Glomerular endothelial cell (primary cell): ENCODE data around the gene ISL1. TPM values are rescaled to one million over a fixed set of nuclear protein-coding genes. Genes with fewer than 3 reads are reported as not detected.

ENCODE experiments used
- DNase-seq: peaks from one replicate; pipeline ENCODE4 v3.0.0-alpha.2; 2011; ENCODE audit warnings: low read depth, low spot score; ENCODE audit errors: extremely low read depth
- total RNA-seq: library from RNA; depleted of rRNA; stranded (reverse); fragments of >200 nt; gene quantifications from 2 replicates; pipeline ENCODE4 v1.2.3, GENCODE V29; 2015

The ISL1 gene
- total RNA-seq, 1 donor from 2014 or later = not detected

GRCh38 chr5:51386916-51387883, 4.0 kb downstream of the ISL1 start:
- no peak for DNase-seq

DNA sequence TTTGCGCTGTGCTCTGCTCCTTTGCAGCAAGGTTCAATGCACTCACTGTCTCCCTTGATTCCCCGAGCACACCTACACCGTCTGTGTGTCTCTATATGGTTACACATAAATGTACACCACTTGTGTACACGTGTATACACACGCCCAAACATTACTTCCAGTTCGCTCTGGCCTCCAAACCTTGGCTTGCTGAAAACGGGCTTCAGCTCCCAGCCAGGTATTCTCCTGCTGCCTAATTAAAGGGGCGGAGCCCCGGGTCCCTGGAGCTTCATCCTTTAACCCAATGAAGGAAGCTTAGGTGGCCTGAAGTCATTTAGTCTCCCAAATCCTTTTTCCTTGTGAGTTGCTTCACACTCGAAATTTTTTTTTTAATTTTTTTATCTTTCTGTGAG, 4.6 kb downstream of the ISL1 start:
- DNase-seq = no peak

DNA sequence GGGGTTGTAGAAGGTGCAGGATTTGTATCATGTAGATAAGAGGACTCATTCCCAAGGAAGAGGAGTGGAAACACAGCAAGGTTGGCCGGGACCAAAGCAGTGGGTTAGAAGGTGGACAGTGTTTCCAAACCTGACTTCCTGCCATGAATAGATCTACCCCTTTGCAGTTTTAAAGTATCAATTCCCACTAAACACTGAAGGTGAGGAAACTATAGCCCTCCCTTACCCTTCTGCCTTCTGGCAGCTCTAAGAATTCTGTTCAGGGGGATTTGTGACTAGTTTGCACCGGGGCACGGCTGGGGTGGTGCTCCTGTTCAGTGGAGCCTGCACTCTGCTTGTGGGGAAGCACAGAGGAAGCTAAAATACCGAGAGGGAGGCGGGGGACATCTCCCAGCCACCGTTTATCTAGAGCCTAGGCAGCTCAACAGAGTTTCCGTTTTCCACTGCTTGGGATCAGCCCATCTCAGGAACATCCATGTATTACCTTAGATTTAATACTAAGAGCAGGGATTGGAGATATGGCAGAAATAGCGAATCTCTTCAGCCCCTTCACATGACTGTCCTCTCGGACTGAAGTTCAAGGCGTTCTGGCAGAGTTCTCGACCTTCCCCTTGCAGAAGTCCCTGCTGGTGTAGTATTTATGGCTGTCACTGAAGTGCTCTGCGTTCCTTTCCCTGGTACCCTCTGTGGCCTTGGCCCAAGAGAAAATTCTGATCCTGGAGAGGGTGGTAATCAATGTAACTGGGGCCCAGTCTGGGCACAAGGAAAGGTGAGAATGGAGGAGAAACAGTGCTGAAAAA, 5.4 kb downstream of the ISL1 start:
- DNase-seq = no peak

DNA sequence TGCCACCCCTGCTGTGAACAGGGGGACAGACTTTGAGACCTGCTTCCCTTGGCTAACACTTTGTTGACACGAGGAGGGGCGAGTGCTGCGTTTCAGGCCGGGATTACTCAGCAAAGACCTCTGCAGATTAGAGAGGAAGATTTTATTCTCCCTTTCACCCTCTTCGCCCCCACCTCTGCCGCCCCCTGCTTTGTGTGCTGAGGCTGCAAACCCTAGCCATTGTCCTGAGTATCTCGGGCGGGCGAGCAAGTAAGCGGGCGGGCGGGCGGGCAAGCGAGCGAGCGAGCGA, 6.0 kb downstream of the ISL1 start:
- no peak for DNase-seq

DNA sequence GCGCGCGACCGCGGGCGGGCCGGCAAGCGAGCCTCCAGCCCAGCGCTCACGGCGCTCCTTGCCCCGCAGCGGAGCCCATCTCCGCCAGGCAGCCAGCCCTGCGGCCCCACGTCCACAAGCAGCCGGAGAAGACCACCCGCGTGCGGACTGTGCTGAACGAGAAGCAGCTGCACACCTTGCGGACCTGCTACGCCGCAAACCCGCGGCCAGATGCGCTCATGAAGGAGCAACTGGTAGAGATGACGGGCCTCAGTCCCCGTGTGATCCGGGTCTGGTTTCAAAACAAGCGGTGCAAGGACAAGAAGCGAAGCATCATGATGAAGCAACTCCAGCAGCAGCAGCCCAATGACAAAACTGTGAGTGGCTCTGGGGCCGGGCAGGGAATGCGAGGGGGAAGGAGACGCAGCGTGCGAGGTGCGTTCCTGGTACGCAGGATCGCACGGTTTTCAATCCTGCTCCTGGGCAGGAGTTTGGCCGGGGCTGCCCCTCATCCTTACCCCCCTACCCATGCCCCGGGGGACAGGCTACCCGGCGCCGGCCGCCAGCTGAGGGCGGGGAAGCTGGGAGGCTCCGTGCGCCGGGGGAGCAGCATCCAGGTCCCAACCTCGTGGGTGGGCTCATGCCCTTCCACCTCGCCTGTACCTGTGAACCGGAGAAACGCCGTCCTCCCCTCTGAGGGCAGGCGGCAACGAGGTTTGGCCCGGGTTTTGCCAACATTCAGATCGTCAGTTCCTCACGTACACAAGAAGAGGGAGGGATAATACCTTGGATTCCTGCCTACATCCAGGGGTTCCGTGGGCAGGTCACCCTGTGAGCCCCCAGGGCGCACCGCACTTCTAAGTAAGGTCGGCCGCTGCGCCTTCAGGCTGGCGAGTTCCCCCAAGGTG, 6.6 kb downstream of the ISL1 start:
- DNase-seq = no peak

- no peak for DNase-seq
These were observed 7.9 kb downstream of the ISL1 start for GRCh38 chr5:51391175-51391574.

DNA sequence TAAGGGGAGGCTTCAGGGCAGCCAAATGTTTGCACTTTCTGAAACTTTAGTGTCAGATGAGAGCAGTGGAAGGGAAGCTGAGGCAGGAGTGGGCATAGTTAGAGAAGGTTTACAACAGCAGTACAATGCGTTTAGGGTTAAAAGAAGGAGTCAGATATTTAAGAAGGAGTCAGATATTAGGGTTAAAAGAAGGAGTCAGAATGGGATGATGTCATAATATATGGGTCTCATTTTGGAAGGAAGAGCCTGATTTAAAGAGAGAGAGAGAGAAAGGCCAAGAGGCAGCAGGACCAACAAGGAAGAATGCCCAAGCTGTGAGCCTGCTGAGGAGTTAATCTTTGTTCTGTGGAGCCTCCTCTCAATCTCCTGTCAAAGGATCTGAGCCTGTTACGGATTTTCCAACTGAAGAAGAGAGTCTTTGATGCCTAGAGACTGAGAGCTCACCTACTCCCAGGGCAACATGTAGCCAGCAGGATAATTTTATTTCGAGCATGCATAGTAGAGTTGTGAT, 9.5 kb downstream of the ISL1 start:
- DNase-seq = no peak

DNA sequence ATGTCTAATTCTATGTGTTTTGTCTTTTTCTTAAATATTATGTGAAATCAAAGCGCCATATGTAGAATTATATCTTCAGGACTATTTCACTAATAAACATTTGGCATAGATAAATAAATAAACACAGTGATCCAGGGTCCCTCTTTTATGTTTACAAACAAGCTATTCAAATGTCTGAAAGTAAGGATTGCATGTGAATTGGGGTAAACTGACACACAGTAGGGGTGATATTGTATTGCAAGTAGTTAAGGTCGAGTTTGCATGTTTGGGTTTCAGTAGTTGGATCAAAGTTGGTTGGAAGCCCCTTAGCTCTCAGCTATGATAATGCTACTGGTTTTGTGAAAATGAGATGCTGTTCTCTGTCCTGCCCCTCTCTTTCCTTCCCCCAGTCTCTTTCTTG, 11.4 kb downstream of the ISL1 start:
- DNase-seq = no peak

DNA sequence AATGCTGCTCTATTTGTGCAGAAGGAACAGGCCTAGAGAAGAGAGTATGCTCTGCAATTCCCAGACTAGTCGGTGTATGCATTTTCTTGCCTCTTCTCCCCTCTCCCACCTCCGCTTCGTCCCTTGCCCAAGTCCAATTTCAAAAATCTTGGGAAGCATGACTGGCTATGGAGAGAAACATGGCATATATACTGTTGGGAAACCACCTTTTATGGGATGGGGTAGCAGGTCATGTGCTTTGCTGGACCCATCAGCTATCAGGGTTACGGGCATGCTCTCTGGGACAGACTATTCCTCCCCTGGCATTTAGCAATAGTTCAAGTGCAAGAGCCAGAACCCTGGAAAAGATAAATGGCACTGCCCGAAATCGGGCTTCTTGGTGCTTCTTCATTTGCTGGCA, 12.0 kb downstream of the ISL1 start:
- no peak for DNase-seq

DNA sequence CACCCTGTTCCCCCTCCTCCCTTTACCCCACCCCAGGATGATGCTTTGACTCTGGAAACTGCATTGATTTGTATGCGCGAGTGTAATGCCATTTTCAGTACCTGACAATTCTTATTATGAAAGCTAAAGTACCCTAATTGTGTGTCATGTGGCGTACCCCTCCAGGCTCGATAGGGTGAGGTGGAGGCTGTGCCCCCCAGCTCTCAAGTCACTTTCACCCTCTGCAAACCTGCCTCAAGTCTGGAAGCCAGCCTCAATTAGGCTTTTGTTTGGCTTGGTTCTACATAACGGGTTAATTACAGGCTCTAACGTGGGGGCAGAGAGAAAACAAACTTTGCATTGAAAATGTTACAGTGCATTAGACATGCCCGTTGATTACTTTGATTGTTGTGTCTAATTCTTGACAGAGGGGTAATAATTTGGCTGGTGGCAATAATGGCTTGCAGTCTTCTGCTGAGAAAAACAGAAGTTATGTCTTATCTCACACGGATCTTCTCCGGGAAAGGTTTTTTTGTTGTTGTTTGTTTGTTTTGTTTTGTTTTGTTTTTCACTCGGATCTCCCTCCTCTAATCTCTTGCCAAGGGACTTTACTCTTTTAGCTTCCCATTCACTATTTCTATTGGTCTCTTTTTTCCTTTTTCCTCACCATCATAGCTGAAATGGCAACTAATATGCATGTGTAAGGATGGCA, 12.6 kb downstream of the ISL1 start:
- DNase-seq = no peak

DNA sequence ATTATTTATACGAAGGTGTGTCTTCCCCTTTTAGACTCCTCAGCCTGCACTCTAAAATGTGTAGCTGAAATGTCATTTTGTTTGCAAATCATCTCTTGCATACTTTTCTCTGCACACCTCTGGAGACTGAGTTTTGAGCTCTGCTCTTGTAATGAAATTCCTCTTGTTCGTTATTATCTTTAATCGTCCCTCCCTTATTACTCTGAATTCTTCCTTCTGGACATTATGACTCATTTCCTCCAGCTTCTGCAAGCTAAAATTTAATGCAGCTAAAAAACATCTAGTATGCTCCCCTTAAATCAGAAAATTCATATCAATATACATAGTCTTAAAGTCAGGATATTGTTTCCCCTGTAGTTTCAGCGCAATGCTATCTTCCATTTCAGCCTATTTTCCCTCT, 13.5 kb downstream of the ISL1 start:
- DNase-seq = no peak

DNA sequence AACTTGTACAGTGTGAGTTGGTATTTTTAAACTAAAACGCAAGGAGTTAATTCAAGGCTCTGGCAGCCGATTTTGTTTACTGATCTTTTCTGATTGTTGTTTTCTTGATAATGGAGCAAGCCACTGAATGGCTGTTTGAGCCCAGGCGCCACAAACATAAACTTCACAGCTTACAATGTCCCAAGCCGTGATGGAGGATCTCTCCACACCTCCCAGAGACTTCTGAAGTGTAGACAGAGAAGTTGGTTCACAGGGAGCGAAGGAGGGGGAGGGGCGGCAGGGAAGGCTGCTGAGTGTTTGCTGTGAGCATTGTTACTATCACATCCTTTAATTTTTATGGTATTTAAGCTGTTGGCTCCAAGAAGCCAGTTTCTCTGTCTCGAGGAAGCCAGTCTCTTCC, 14.7 kb downstream of the ISL1 start:
- no peak for DNase-seq

DNA sequence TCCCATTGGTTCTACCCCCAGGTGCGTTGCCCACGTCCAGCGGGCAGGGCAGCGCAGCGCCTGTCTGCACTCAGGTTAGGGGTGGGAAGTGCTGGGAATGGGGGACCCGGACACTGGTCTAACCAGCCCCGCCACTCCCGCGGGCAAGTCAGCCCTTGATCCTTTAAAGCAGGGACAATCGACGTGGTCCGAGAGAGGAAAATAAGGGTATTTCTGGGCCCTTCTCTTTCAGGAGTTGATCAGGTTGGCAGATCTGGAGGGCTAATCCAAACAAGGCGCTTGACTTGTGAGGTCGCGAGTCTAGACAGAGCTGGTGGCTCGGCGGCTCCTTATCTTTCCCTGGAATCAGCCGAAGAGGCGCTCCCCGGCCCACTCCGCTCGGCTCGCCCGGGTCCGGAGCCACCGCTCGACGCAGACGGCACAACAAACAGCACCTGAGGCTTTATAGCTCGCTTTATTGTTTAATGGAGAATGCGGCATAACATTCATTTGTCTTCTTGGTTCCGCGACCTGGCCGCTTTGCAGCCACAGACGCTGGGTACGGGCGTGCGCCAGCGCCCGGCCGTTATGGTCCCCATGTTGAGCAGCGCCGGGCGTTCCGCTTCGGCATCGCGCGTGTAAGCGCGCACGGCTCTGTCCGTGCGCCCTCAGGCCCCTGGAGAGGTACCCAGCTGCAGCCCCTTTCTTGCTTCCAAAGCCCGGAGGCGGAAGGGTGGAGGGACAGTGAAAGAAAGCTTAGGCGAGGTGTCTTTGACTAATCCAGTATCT, 15.8 kb downstream of the ISL1 start:
- no peak for DNase-seq

GRCh38 chr5:51399643-51400006, 16.4 kb downstream of the ISL1 start:
- no peak for DNase-seq

- no peak for DNase-seq
These were observed 21.0 kb downstream of the ISL1 start for GRCh38 chr5:51404255-51404654.

DNA sequence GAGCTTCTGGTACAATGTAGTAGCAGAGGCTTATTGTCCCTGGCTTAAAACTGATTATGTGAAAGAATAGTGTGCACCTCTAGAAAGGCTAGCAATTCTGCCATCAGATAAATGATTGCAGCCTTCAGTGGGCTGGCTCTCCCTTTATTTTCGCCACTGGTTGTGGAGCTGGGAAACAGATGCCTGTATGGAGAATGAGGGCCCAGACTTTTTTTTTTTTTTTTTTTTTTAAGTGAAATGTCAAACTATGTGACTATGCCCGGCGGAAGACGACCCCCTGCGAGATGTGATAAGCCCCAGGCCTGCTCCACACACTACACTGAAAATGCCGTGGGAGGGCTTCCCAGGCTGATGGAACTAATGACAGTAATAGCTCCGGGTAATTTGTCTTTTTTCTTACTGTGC, 28.7 kb downstream of the ISL1 start:
- no peak for DNase-seq

- DNase-seq = no peak
These were observed 31.3 kb downstream of the ISL1 start for GRCh38 chr5:51414516-51414915.

GRCh38 chr5:51416149-51416548, 32.9 kb downstream of the ISL1 start:
- DNase-seq = no peak

DNA sequence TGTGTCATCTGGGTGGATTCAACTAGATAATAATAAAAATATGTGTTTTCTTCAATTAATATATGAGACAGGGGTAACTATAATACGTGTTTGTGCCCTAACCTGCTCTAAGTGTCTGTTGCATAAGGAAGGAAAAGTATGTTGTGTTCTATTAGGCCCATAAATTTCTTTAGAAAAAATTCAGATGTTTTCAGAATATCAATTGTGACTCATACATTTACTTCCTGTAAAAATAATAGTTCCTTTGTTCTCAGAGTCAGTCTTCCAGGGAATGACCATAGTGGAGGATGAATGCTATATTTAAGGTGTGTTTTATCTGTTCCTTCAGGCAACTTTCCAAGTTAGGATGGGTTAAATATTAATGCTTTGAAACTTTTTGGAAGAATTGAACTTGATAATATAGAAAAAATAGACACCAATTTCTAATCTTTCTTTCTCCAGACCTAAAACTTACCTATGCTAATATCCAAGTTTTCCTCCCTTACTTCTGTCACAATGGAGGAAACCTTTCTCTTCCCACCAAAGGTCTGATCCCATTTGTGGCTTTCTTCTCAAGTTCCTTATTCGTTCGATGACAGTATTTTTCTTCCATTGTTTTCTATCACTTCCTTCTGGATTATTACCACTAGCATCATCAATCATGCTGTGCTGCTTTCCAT, 49.9 kb downstream of the ISL1 start:
- no peak for DNase-seq
